Measurements from ENCODE around the gene DTNB. TPM values are rescaled to one million over a fixed set of nuclear protein-coding genes. Genes with fewer than 3 reads are reported as not detected.

The DTNB gene
- total and polyA plus RNA-seq, 10 of the 15 experiments (the other 5 are each of a cell fraction or from before 2014, with no cell fraction given), result 4.5 to 30.6 (median 11.9) TPM

DNA sequence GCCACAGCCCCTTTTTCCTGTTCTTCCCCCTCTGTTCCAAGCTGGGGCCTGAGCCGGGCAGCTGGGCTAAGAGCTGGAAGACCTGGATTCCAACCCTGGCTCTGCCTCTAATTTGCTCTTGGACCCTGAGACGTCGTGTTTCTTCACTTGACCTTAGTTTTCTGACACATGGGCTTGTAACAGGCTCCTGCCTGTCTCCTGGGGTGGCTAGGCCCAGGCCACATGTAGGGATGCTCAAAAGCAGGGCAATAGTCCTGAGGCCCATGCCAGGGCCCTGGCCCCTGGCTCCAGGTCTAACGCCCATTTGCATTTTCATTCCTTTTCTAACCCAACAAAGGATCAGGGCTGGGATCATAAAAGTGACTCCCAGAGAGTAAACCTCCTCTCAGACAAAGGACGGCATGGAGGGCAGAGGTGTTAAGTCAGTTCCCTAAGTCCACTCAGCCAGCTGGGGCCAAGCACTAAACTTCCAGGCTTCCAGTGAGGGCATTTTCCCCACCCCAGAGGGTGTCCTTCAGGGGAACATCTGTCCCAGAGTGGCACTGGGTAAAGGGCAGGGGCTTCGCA is 315.0 kb downstream of the DTNB start:
- intact Hi-C loops (cut with micrococcal nuclease; ENCODE audit: unreplicated experiment), result no loop called here
- no peak for TF ChIP-seq DPF2 (IDR thresholded peaks at IDR 0.05)

DNA sequence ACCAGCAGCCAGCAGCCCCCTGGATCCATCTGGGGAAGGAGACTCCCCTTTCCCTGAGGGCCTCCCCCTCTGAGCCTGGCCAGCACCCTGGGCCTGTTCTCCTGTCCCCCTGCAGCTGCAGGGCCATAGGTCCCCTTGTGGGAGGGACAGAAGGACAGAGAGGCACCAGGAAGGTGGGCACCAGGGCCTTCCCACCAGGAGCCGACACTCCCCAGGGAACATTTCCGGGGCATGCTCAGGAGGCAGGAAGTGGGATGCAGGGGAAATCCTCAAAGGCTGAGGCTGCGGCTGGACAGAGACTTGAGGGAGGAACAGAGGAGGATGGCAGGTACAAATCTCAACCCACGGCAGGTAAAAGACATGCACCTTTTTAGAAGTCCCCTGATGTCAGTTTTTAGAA is 317.3 kb downstream of the DTNB start:
- H4K20me1 ChIP-seq (ENCODE audit: control insufficient read depth, insufficient read depth), result no peaks in the 10 kb centered on the region
- TF ChIP-seq, protein P1, sequence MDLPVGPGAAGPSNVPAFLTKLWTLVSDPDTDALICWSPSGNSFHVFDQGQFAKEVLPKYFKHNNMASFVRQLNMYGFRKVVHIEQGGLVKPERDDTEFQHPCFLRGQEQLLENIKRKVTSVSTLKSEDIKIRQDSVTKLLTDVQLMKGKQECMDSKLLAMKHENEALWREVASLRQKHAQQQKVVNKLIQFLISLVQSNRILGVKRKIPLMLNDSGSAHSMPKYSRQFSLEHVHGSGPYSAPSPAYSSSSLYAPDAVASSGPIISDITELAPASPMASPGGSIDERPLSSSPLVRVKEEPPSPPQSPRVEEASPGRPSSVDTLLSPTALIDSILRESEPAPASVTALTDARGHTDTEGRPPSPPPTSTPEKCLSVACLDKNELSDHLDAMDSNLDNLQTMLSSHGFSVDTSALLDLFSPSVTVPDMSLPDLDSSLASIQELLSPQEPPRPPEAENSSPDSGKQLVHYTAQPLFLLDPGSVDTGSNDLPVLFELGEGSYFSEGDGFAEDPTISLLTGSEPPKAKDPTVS (IDR thresholded peaks at IDR 0.05; ENCODE audit: low read depth, low read length), result no peak
- TF ChIP-seq MXI1 (IDR thresholded peaks at IDR 0.05; ENCODE audit: low read depth, low read length) (no peak), BMI1 (IDR thresholded peaks at IDR 0.05; ENCODE audit: borderline replicate concordance) (no peak), TBL1XR1 (IDR thresholded peaks at IDR 0.05; ENCODE audit: low read depth, low read length) (no peak), SMAD1 (IDR thresholded peaks at IDR 0.05; ENCODE audit: low read depth, partially characterized antibody) (no peak), KDM1A (IDR thresholded peaks at IDR 0.05; ENCODE audit: borderline replicate concordance) (no peak), ZSCAN29 (IDR thresholded peaks at IDR 0.05) (no peak), FOXK2 (IDR thresholded peaks at IDR 0.05) (no peak), WRNIP1 (IDR thresholded peaks at IDR 0.05; ENCODE audit: borderline replicate concordance, low read depth, low read length) (no peak), NFXL1 (IDR thresholded peaks at IDR 0.05; ENCODE audit: borderline replicate concordance) (no peak), BCL11A (IDR thresholded peaks at IDR 0.05; ENCODE audit: low read depth, low read length) (no peak), PML (IDR thresholded peaks at IDR 0.05; ENCODE audit: low read length) (no peak)
- TF ChIP-seq, protein P2, sequence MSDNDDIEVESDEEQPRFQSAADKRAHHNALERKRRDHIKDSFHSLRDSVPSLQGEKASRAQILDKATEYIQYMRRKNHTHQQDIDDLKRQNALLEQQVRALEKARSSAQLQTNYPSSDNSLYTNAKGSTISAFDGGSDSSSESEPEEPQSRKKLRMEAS (IDR thresholded peaks at IDR 0.05; ENCODE audit: low read depth, low read length), result no peak
- TF ChIP-seq, protein P3, sequence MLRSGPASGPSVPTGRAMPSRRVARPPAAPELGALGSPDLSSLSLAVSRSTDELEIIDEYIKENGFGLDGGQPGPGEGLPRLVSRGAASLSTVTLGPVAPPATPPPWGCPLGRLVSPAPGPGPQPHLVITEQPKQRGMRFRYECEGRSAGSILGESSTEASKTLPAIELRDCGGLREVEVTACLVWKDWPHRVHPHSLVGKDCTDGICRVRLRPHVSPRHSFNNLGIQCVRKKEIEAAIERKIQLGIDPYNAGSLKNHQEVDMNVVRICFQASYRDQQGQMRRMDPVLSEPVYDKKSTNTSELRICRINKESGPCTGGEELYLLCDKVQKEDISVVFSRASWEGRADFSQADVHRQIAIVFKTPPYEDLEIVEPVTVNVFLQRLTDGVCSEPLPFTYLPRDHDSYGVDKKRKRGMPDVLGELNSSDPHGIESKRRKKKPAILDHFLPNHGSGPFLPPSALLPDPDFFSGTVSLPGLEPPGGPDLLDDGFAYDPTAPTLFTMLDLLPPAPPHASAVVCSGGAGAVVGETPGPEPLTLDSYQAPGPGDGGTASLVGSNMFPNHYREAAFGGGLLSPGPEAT (IDR thresholded peaks at IDR 0.05; ENCODE audit: low read depth), result no peak
- H3K4me2 ChIP-seq (ENCODE audit: control insufficient read depth, insufficient read depth), result no peak overlapping the region
- no peak overlapping the region for H3K4me3 ChIP-seq
- H3K79me2 ChIP-seq (ENCODE audit: control insufficient read depth, insufficient read depth, low read length), result no peaks in the 10 kb centered on the region
- no peaks in the 10 kb centered on the region for H3K36me3 ChIP-seq (ENCODE audit: control insufficient read depth in 2 of 2, insufficient read depth in 2 of 2, low read length in 1 of 2)
- H2AFZ ChIP-seq (ENCODE audit: control insufficient read depth, low read depth, low read length), result no peak overlapping the region
- BruUV-seq (replicated peaks), result no TSS peak
- RAD21 ChIA-PET (ENCODE audit: unreplicated experiment), result no interaction called here
- ATAC-seq (no peak), DNase-seq (ENCODE audit: low read depth, low spot score) (no peak), FAIRE-seq (no peak)
- 0 out of 4 replicates have a peak, but pooled peaks cover 0 to 2% of the 10 kb centered on the region in 2 experiments for H3K27me3 ChIP-seq (replicated peaks in 1 of 2; ENCODE audit: control insufficient read depth in 2 of 2, insufficient read depth in 2 of 2, low read length in 1 of 2)
- CTCF ChIA-PET, result no interaction called here
- POLR2A ChIA-PET, result interaction anchor here (0.5 kb wide), 1 partner anchor 52 kb away, joined by 8 read pairs; no protein-coding TSS in a partner anchor
- WGBS (ENCODE audit: insufficient coverage, insufficient replicate concordance, low lambda C conversion rate, missing lambda C conversion rate), result 49% methylated on average over 4 of the region's 4 CpGs
- no peaks in the 10 kb centered on the region; the same call in 2 of the 3 replicates for H3K9me3 ChIP-seq (replicated peaks; ENCODE audit: control insufficient read depth, insufficient read depth, low read length)
- no peak overlapping the region for H3K9ac ChIP-seq (ENCODE audit: control insufficient read depth, insufficient read depth, low read length)
- in situ Hi-C loops (cut with MboI), result no loop called here
- intact Hi-C loops (cut with micrococcal nuclease; ENCODE audit: unreplicated experiment), result no loop called here
- H3K4me1 ChIP-seq (ENCODE audit: control insufficient read depth, insufficient read depth, low read length), result peaks cover 11% of the 10 kb centered on the region
- H3K27ac ChIP-seq (ENCODE audit: control insufficient read depth, insufficient read depth), result no peak overlapping the region
- SMC1A ChIA-PET (ENCODE audit: uncharacterized antibody, unreplicated experiment), result no interaction called here

More for the DNA sequence above, 315.0 kb downstream of the DTNB start:
- ChIA-PET SMC1A (ENCODE audit: uncharacterized antibody, unreplicated experiment) (no interaction called here), CTCF (interaction anchor here (0.7 to 1.0 kb wide), 4 partner anchors 10 to 56 kb away, joined by 3 to 5 read pairs (median 4); no protein-coding TSS in a partner anchor), RAD21 (ENCODE audit: unreplicated experiment) (no interaction called here), POLR2A (interaction anchor here (0.6 to 1.2 kb wide), 2 partner anchors 8 to 80 kb away, joined by 3 read pairs; no protein-coding TSS in a partner anchor)
- FAIRE-seq (no peak), ATAC-seq (no peak), DNase-seq (ENCODE audit: low read depth, low spot score) (no peak)
- Histone ChIP-seq H3K79me2 (ENCODE audit: control insufficient read depth, insufficient read depth, low read length) (no peaks in the 10 kb centered on the region), H3K27ac (ENCODE audit: control insufficient read depth, insufficient read depth) (no peak overlapping the region), H3K9ac (ENCODE audit: control insufficient read depth, insufficient read depth, low read length) (no peak overlapping the region), H3K4me2 (ENCODE audit: control insufficient read depth, insufficient read depth) (no peak overlapping the region), H3K9me3 (replicated peaks; ENCODE audit: control insufficient read depth, insufficient read depth, low read length) (no peaks in the 10 kb centered on the region; the same call in 2 of the 3 replicates), H3K27me3 (replicated peaks in 1 of 2; ENCODE audit: control insufficient read depth in 2 of 2, insufficient read depth in 2 of 2, low read length in 1 of 2) (0 out of 4 replicates have a peak, but pooled peaks cover 0 to 2% of the 10 kb centered on the region in 2 experiments), H3K36me3 (ENCODE audit: control insufficient read depth in 2 of 2, insufficient read depth in 2 of 2, low read length in 1 of 2) (no peaks in the 10 kb centered on the region), H3K4me1 (ENCODE audit: control insufficient read depth, insufficient read depth, low read length) (peaks cover 4% of the 10 kb centered on the region), H3K4me3 (no peak overlapping the region), H2AFZ (ENCODE audit: control insufficient read depth, low read depth, low read length) (no peak overlapping the region), H4K20me1 (ENCODE audit: control insufficient read depth, insufficient read depth) (no peaks in the 10 kb centered on the region)
- no TSS peak for BruUV-seq (replicated peaks)
- 92% methylated on average over 6 of the region's 6 CpGs for WGBS (ENCODE audit: insufficient coverage, insufficient replicate concordance, low lambda C conversion rate, missing lambda C conversion rate)
- in situ Hi-C loops (cut with MboI), result no loop called here

Measured in GM12878 (cell line).